Ovary (tissue), 9 donors: ENCODE data around the gene DPP9. TPM values are rescaled to one million over a fixed set of nuclear protein-coding genes. Genes with fewer than 3 reads are reported as not detected.

Source experiments
- DNase-seq, 5 donors: peaks; one replicate each; pipeline ENCODE4 v3.0.0-alpha.2; 2019 to 2020
- H3K27ac ChIP-seq, 2 donors: fragments of 200-600 bp; one replicate each; pipeline versions ENCODE4 v1.5.1 to v1.8.0; 2019 to 2022
- H3K27me3 ChIP-seq: fragments of 200-600 bp; one replicate; pipeline ENCODE4 v1.8.0; 2022
- H3K36me3 ChIP-seq: fragments of 200-600 bp; sonication (generic); one replicate; pipeline ENCODE4 v1.5.1; 2019
- H3K4me1 ChIP-seq: one replicate; pipeline ENCODE4 v1.8.1; 2013; ENCODE audit warnings: mild to moderate bottlenecking, moderate library complexity; ENCODE audit not compliant: insufficient read depth
- H3K4me3 ChIP-seq: fragments of 200-600 bp; sonication (generic); one replicate; pipeline ENCODE4 v1.5.1; 2017
- H3K9me3 ChIP-seq, 2 donors: fragments of 200-600 bp in 1 of 2; sonication (generic) in 1 of 2; one replicate each; pipeline versions ENCODE4 v1.5.1 to v1.8.1; 2013 to 2019; ENCODE audit warnings: mild to moderate bottlenecking in 1 of 2, moderate library complexity in 1 of 2
- EP300 ChIP-seq: sonication (generic); formaldehyde crosslinking; IDR thresholded peaks from one replicate; pipeline ENCODE4 v1.6.1; 2017; ENCODE audit warnings: antibody characterized with exemption
- POLR2A ChIP-seq: fragments of 450-650 bp; IDR thresholded peaks from one replicate; pipeline ENCODE4 v1.6.1; 2017; ENCODE audit warnings: antibody characterized with exemption, mild to moderate bottlenecking, moderate library complexity
- WGBS, 3 donors: extraction: QIAGEN DNeasy Blood & Tissue Kit in 1 of 3; methylation state at CpG; one replicate each; pipeline versions ENCODE4 v1.1.5 to v1.1.7; 2013 to 2017; 5-methylcytosine and 5-hydroxymethylcytosine counted together
- intact Hi-C, 4 donors: fragments of 100-400 bp; cut with DNase I; formaldehyde crosslinking; loops; one replicate each; pipeline versions ENCODE4 v1.11.0 to v1.15.1; 2022 to 2023
- polyA plus RNA-seq, 2 donors: library from polyadenylated mRNA; stranded (reverse); fragments of 200-250 nt in 1 of 2; fragments of 350-450 nt in 1 of 2; fragmentation: Illumina TruSeq in 1 of 2; extraction: RNeasy Lipid Tissue Mini Kit (QIAGEN cat#74804) in 1 of 2; gene quantifications; one replicate each; pipeline ENCODE4 v1.2.3, GENCODE V29; 2013 to 2014
- total RNA-seq, 7 donors: library from RNA; depleted of rRNA in 2 of 7; stranded (reverse); fragments of >200 nt in 2 of 7; fragmentation: NEBNext Ultra II Directional in 3 of 7; extraction: Animal tissue kit (Norgen Biotek cat#: 25700) in 3 of 7; gene quantifications; one replicate each; pipeline versions ENCODE4 v1.1.0 to v1.2.4, GENCODE V29; 2016 to 2023
- TF ChIP-seq, protein P1 (sequence below), 3 donors: fragments of 450-650 bp in 2 of 3; fragments of 200-600 bp in 1 of 3; IDR thresholded peaks; one replicate each; pipeline versions ENCODE4 v1.5.1 to v1.8.0; 2016 to 2022; ENCODE audit warnings: antibody characterized with exemption in 3 of 3, mild to moderate bottlenecking in 1 of 3
- donor health status: DM: no; HTN: no; CAD: no; lungs with moderate emphysema.
- donor health status: DM: no; HTN: no; CAD: no.
- donor health status: Bipolar disorder and iron deficiency.
- donor health status: DM: yes; HTN: yes; CAD: no.
- donor health status: DM: no; HTN: no; CAD: no.
- donor health status: DM: yes; HTN: yes; CAD: no.

DPP9 gene
- total and polyA plus RNA-seq, 9 donors: 14.4 to 69.5 (median 40.1) TPM

DNA sequence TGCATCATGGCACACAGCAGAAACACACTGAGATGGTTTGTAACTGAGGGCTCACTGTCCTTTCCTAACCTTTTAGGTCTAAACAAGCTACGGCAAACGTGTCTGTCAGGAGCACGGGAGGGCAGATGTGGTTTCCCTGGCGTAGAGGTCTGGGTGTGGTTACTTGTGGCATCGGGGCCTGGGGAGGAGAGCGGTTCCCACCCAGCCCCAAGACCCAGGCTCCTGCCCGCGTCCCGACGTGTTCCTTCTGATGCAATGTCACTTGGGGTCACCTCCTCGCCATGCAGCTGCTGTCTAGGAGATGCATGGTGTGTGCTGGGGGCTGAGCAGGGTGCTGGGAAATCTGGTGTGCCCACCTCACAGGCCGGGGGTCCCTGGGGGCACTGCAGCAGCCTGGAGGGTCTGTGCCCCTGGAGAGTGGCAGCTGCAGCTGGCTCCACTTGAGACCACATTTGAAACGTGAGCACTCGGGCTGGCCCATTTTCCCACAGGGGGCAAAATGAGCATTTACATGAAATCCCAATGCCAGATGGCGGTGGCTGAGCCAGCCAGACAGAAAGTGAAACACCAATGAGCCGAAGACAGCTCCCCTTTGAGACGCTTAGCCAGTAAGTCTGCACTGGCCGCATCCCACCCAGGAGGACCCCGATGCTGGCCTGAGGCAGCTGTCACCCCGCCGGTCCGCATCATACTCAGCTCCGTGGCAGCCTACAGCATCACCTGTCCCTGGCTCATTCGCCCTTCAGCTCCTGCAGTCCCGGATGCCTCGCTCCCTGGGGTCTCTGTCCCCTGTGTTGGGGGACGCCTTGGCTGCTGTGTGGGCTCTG is 31.2 kb downstream of the DPP9 start:
- intact Hi-C loops: no loop called here
- TF ChIP-seq POLR2A: no peak
- no peak for TF ChIP-seq EP300
- TF ChIP-seq, protein P1, sequence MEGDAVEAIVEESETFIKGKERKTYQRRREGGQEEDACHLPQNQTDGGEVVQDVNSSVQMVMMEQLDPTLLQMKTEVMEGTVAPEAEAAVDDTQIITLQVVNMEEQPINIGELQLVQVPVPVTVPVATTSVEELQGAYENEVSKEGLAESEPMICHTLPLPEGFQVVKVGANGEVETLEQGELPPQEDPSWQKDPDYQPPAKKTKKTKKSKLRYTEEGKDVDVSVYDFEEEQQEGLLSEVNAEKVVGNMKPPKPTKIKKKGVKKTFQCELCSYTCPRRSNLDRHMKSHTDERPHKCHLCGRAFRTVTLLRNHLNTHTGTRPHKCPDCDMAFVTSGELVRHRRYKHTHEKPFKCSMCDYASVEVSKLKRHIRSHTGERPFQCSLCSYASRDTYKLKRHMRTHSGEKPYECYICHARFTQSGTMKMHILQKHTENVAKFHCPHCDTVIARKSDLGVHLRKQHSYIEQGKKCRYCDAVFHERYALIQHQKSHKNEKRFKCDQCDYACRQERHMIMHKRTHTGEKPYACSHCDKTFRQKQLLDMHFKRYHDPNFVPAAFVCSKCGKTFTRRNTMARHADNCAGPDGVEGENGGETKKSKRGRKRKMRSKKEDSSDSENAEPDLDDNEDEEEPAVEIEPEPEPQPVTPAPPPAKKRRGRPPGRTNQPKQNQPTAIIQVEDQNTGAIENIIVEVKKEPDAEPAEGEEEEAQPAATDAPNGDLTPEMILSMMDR (IDR thresholded peaks at IDR 0.05): no peak
- no peaks in the 10 kb centered on the region for H3K27me3 ChIP-seq
- no peak overlapping the region for H3K4me3 ChIP-seq
- peaks cover 4% of the 10 kb centered on the region for H3K36me3 ChIP-seq
- DNase-seq: no peak
- H3K4me1 ChIP-seq: no peaks in the 10 kb centered on the region
- 89 to 91% (median 90%) methylated on average over 27 of the region's 27 CpGs for WGBS, 3 donors
- H3K9me3 ChIP-seq: no peaks in the 10 kb centered on the region
- no peak overlapping the region for H3K27ac ChIP-seq

DNA sequence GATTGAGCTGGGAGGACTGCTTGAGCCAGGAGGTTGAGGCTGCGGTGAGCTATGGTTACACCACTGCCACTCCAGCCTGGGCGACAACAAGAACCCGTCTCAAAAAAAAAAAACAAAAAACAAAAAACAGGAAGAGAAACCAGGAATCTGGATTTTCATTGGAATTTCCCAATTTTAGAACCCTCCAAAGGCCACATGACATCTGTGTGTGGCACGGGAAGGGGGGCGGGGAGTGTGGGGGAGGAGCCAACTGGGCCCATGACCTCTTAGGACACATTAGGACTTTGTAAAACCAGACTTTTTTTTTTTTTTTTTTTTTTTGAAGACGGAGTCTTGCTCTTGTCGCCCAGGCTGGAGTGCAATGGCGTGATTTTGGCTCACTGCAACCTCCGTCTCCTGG is 32.3 kb downstream of the DPP9 start:
- WGBS, 3 donors: 83 to 89% (median 88%) methylated on average over 9 of the region's 9 CpGs

DNA sequence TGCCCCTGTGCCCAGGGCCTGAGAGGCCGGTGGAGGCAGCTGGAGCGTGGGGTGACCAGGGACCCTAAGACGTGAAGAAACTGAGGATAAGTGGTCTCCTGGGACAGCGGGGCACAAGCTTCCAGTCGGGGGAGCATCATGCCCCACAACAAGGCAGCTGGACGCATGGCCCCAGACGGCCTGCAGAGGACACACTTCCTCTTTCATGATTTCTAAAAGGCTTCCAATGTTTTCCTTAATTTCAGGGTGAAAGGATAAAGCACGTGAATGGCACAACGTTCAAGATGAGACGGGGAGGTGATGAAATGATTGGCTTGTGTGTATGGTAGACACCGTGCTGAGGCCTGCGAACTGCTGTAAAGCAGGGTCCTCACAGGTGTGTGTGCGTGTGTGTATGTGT is 33.3 kb downstream of the DPP9 start:
- DNase-seq: no peak
- H3K4me1 ChIP-seq: no peaks in the 10 kb centered on the region
- no peak overlapping the region for H3K4me3 ChIP-seq
- H3K9me3 ChIP-seq: no peaks in the 10 kb centered on the region
- H3K27ac ChIP-seq: no peak overlapping the region
- no peaks in the 10 kb centered on the region for H3K27me3 ChIP-seq
- TF ChIP-seq, protein P1 (IDR thresholded peaks at IDR 0.05): no peak
- TF ChIP-seq EP300: no peak
- TF ChIP-seq POLR2A: no peak
- H3K36me3 ChIP-seq: peaks cover 4% of the 10 kb centered on the region
- WGBS, 3 donors: 71 to 75% (median 75%) methylated on average over 13 of the region's 13 CpGs
- intact Hi-C loops: no loop called here

More for the DNA sequence above, 32.3 kb downstream of the DPP9 start:
- Histone ChIP-seq H3K9me3 (no peaks in the 10 kb centered on the region), H3K27ac (no peak overlapping the region), H3K4me1 (no peaks in the 10 kb centered on the region), H3K27me3 (no peaks in the 10 kb centered on the region), H3K36me3 (peaks cover 4% of the 10 kb centered on the region), H3K4me3 (no peak overlapping the region)
- TF ChIP-seq, protein P1 (IDR thresholded peaks at IDR 0.05): no peak
- DNase-seq: no peak
- intact Hi-C loops: no loop called here

DNA sequence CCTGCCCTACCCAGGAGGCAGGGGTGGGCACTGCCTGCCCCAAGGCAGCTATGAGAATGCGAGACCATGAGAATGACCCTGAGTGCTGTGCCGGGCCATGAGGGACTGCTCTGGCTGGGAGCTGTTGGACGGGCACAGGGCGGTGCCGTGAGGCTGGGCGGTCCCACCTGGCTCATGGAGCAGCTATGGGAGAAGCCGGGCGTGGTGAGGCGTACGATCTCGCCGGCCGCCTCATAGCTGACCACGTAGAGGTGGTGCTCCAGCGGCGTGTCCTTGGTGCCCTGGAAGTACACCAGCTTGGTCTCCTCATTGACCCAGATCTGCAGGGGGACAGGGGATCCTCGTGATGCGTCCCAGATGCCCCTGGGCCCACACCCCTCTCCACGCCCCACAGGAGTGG is 34.2 kb downstream of the DPP9 start:
- Histone ChIP-seq H3K9me3 (no peaks in the 10 kb centered on the region), H3K4me1 (no peaks in the 10 kb centered on the region), H3K27ac (no peak overlapping the region), H3K27me3 (no peaks in the 10 kb centered on the region), H3K4me3 (no peak overlapping the region), H3K36me3 (peaks cover 4% of the 10 kb centered on the region)
- WGBS, 3 donors: 92 to 94% (median 94%) methylated on average over 19 of the region's 19 CpGs
- intact Hi-C loops: no loop called here
- TF ChIP-seq EP300: no peak
- TF ChIP-seq, protein P1 (IDR thresholded peaks at IDR 0.05): no peak
- TF ChIP-seq POLR2A: no peak
- DNase-seq: no peak
